Skeletal muscle tissue (tissue), 4 donors: ENCODE measurements around the gene GPC6. TPM values are rescaled to one million over a fixed set of nuclear protein-coding genes. Genes with fewer than 3 reads are reported as not detected.

ENCODE experiments used
- H3K27ac ChIP-seq: one replicate; pipeline ENCODE4 v1.7.0; 2013; ENCODE audit warnings: mild to moderate bottlenecking, low read depth, low read length, inconsistent platforms
- H3K27me3 ChIP-seq, 3 donors: one replicate each; pipeline ENCODE4 v1.7.0; 2013; ENCODE audit warnings: low read length in 3 of 3; ENCODE audit not compliant: control insufficient read depth in 3 of 3, insufficient read depth in 3 of 3
- H3K36me3 ChIP-seq, 3 donors: one replicate each; pipeline ENCODE4 v1.7.0; 2013; ENCODE audit warnings: low read length in 3 of 3; ENCODE audit not compliant: control insufficient read depth in 3 of 3, insufficient read depth in 3 of 3
- H3K4me1 ChIP-seq, 3 donors: one replicate each; pipeline ENCODE4 v1.7.0; 2013; ENCODE audit warnings: low read length in 3 of 3, mild to moderate bottlenecking in 3 of 3; ENCODE audit not compliant: control insufficient read depth in 3 of 3, insufficient read depth in 3 of 3
- H3K4me3 ChIP-seq, 3 donors: one replicate each; pipeline ENCODE4 v1.7.0; 2013; ENCODE audit warnings: low read length in 3 of 3
- H3K9ac ChIP-seq, 3 donors: one replicate each; pipeline ENCODE4 v1.7.0; 2013; ENCODE audit warnings: low read length in 3 of 3, mild to moderate bottlenecking in 3 of 3, moderate library complexity in 2 of 3, low read depth in 1 of 3
- H3K9me3 ChIP-seq, 3 donors: one replicate each; pipeline ENCODE4 v1.7.0; 2013; ENCODE audit warnings: low read length in 3 of 3; ENCODE audit not compliant: control insufficient read depth in 3 of 3
- total RNA-seq: library from RNA; depleted of rRNA; stranded (reverse); fragments of >200 nt; gene quantifications from one replicate; pipeline ENCODE4 v1.2.3, GENCODE V29; 2014
- donor health status: Osteomylitis.

GPC6 gene
- total RNA-seq, 1 donor from 2014 or later: 7.8 TPM

DNA sequence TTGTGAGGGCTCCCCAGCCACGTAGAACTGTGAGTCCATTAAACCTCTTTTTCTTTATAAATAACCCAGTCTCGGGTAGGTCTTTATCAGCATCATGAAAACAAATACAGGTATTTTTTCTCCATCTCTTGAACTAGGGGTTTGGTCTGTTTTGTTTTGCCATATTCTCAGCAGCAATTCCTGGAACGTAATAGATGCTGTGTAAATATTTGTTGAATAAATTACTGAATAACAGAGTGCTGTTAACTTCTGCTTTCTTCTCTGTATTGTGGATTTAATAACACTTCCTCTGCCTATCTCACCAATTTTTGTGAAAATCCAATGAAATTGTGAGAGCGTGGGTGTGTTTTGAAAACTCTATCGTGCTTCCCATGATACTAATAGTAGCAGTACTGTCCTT, 823.4 kb downstream of the GPC6 start:
- H3K9ac ChIP-seq: no peak overlapping the region
- H3K4me1 ChIP-seq: no peaks in the 10 kb centered on the region
- peaks cover 0 to 2% (median 0%) of the 10 kb centered on the region in 3 donors for H3K27me3 ChIP-seq
- H3K4me3 ChIP-seq: no peak overlapping the region
- H3K27ac ChIP-seq: no peak overlapping the region
- H3K36me3 ChIP-seq: no peaks in the 10 kb centered on the region
- H3K9me3 ChIP-seq: no peaks in the 10 kb centered on the region

GRCh38 chr13:94050686-94051085, 824.1 kb downstream of the GPC6 start:
- Histone ChIP-seq H3K4me3 (no peak overlapping the region), H3K4me1 (no peaks in the 10 kb centered on the region), H3K9me3 (no peaks in the 10 kb centered on the region), H3K27ac (no peak overlapping the region), H3K9ac (no peak overlapping the region), H3K27me3 (peaks cover 0 to 2% (median 0%) of the 10 kb centered on the region in 3 donors), H3K36me3 (no peaks in the 10 kb centered on the region)

DNA sequence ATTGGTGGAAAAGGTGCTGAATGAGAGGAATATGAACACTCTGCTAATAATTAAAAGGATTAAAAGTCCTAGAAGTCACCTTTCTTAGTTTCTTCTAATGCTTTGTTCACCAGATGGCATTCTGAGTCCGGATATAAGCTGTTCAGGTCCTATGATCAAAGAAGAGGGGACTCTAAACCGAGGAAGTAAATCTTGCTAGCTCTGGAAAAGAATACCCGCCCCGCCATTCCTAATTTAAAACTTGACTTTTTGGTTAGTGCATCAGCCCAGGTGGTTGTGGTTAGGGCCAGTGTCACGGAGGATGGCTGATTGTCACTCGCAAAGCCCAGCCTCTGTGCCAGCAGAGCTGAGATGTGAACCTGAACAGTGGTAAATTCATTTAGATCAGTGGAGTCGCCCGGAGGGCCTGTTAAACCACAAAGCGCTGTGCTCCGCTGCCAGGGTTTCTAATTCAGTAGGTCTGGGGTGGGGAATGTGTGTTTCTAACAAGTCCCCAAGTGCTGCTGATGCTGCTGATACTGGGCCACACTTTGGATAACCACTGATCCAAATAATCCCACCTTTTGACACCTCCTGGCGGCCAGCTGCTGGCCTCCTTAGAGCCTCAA, 827.5 kb downstream of the GPC6 start:
- Histone ChIP-seq H3K27ac (no peak overlapping the region), H3K27me3 (peaks cover 0 to 2% (median 0%) of the 10 kb centered on the region in 3 donors), H3K9ac (no peak overlapping the region), H3K4me1 (no peaks in the 10 kb centered on the region), H3K4me3 (no peak overlapping the region), H3K36me3 (no peaks in the 10 kb centered on the region), H3K9me3 (no peaks in the 10 kb centered on the region)

GRCh38 chr13:94056362-94056990, 829.9 kb downstream of the GPC6 start:
- H3K27ac ChIP-seq: no peak overlapping the region
- H3K27me3 ChIP-seq: peaks cover 0 to 2% (median 0%) of the 10 kb centered on the region in 3 donors
- H3K4me1 ChIP-seq: no peaks in the 10 kb centered on the region
- no peak overlapping the region for H3K4me3 ChIP-seq
- no peak overlapping the region for H3K9ac ChIP-seq
- H3K9me3 ChIP-seq: no peaks in the 10 kb centered on the region
- no peaks in the 10 kb centered on the region for H3K36me3 ChIP-seq

GRCh38 chr13:94057618-94058186, 831.1 kb downstream of the GPC6 start:
- H3K36me3 ChIP-seq: no peaks in the 10 kb centered on the region
- H3K27ac ChIP-seq: no peak overlapping the region
- no peaks in the 10 kb centered on the region for H3K4me1 ChIP-seq
- H3K27me3 ChIP-seq: peaks cover 0 to 2% (median 0%) of the 10 kb centered on the region in 3 donors
- no peak overlapping the region for H3K9ac ChIP-seq
- H3K9me3 ChIP-seq: no peaks in the 10 kb centered on the region
- no peak overlapping the region for H3K4me3 ChIP-seq

GRCh38 chr13:94058821-94059360, 832.3 kb downstream of the GPC6 start:
- peaks cover 0 to 2% (median 0%) of the 10 kb centered on the region in 3 donors for H3K27me3 ChIP-seq
- no peaks in the 10 kb centered on the region for H3K36me3 ChIP-seq
- H3K4me1 ChIP-seq: no peaks in the 10 kb centered on the region
- H3K27ac ChIP-seq: no peak overlapping the region
- H3K9ac ChIP-seq: no peak overlapping the region
- H3K4me3 ChIP-seq: no peak overlapping the region
- H3K9me3 ChIP-seq: no peaks in the 10 kb centered on the region

DNA sequence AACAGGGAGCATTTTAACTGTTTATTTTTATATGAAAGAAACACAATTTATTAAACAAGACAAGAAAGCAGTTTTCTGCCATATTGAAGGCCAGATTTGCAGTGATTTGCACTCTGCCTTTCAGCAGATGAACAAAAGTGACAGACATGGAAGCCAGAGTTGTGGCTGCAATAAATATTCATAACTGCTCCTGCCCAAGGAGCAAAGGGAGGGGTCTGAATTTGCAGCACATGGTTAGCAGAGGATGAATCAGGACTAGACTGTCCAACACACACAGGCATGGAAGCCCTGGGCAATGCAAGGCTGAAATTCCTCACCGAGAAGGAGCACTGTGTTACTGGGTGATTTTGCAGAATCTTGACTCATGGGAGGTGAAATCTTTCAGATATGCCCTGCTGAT, 834.7 kb downstream of the GPC6 start:
- Histone ChIP-seq H3K4me3 (no peak overlapping the region), H3K9me3 (no peaks in the 10 kb centered on the region), H3K36me3 (no peaks in the 10 kb centered on the region), H3K4me1 (no peaks in the 10 kb centered on the region), H3K9ac (no peak overlapping the region), H3K27me3 (no peaks in the 10 kb centered on the region), H3K27ac (no peak overlapping the region)

- no peaks in the 10 kb centered on the region for H3K9me3 ChIP-seq
- H3K4me3 ChIP-seq: no peak overlapping the region
- no peak overlapping the region for H3K9ac ChIP-seq
- no peaks in the 10 kb centered on the region for H3K36me3 ChIP-seq
- H3K27ac ChIP-seq: no peak overlapping the region
- no peaks in the 10 kb centered on the region for H3K27me3 ChIP-seq
- no peaks in the 10 kb centered on the region for H3K4me1 ChIP-seq
Measured at GRCh38 chr13:94063096-94063495, 836.5 kb downstream of the GPC6 start.

DNA sequence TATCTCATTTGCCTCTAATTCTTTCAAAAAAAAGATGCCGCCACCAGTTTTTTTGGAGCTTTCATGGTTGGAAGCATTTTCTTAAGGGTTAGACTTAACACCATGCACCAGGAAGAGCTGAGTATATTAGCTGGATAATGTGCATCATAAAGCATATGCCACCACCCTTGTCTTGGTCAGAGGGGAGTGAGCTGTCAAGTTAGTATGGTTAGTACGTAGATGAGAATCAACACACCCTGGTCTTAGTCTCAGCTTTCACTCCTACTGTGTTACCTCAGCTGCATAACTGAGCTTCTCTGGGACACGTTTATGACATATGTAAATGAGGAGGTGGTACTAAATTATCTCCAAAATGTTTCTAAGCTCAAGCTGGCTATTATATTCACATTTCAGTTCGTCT, 837.2 kb downstream of the GPC6 start:
- no peaks in the 10 kb centered on the region for H3K27me3 ChIP-seq
- no peak overlapping the region for H3K27ac ChIP-seq

GRCh38 chr13:94065741-94066140, 839.1 kb downstream of the GPC6 start:
- H3K9me3 ChIP-seq: no peaks in the 10 kb centered on the region
- H3K27me3 ChIP-seq: no peaks in the 10 kb centered on the region
- no peak overlapping the region for H3K4me3 ChIP-seq
- no peak overlapping the region for H3K27ac ChIP-seq
- no peaks in the 10 kb centered on the region for H3K36me3 ChIP-seq
- H3K9ac ChIP-seq: no peak overlapping the region
- no peaks in the 10 kb centered on the region for H3K4me1 ChIP-seq

More for the DNA sequence above, 837.2 kb downstream of the GPC6 start:
- no peaks in the 10 kb centered on the region for H3K4me1 ChIP-seq
- H3K9me3 ChIP-seq: no peaks in the 10 kb centered on the region
- H3K9ac ChIP-seq: no peak overlapping the region
- no peak overlapping the region for H3K4me3 ChIP-seq
- no peaks in the 10 kb centered on the region for H3K36me3 ChIP-seq
